ENCODE results near the gene SHANK3. TPM values are rescaled to one million over a fixed set of nuclear protein-coding genes. Genes with fewer than 3 reads are reported as not detected.

Gene SHANK3
- polyA plus RNA-seq, 1 donor (not counting 4 experiments of a cell fraction or from before 2014, with no cell fraction given), result 1.00 TPM

DNA sequence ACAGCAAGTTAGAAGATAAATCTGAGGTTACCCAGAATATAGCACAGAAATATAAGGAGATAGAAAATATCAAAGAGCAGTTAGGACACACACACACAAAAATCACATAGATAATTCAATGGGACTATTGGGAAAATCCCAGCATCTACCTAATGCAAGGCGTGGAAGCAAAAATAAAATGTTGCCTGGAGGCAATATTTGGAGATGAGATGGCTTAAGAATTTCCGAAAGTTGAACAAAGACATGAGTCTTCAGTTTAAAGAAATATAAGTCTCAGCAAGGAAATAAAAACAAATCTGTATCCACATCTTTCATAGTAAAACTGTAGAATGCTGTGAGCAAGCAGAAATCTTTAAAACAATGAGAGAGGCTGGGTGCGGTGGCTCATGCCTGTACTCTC is 35.9 kb downstream of the SHANK3 start:
- Histone ChIP-seq H3K27ac (ENCODE audit: control insufficient read depth, insufficient read depth, low read length) (no peak overlapping the region), H4K20me1 (ENCODE audit: control insufficient read depth, extremely low read depth, insufficient read depth, low read length) (peaks cover 2% of the 10 kb centered on the region), H3K9me1 (ENCODE audit: control insufficient read depth, extremely low read depth, insufficient read depth, low read length) (no peaks in the 10 kb centered on the region), H3K4me1 (ENCODE audit: control insufficient read depth, extremely low read depth, insufficient read depth, low read length) (no peaks in the 10 kb centered on the region), H3K79me2 (ENCODE audit: control insufficient read depth, insufficient read depth, low read length) (no peaks in the 10 kb centered on the region), H3K9me3 (ENCODE audit: control insufficient read depth, low read depth, low read length) (no peaks in the 10 kb centered on the region), H3K9ac (ENCODE audit: control insufficient read depth, extremely low read depth, insufficient read depth, low read length) (no peak overlapping the region), H3K27me3 (ENCODE audit: control insufficient read depth, extremely low read depth, insufficient read depth, low read length) (no peaks in the 10 kb centered on the region), H3K4me3 (ENCODE audit: control insufficient read depth in 2 of 3, extremely low read depth in 1 of 3, insufficient read depth in 2 of 3, low read depth in 1 of 3, low read length in 3 of 3) (no peak overlapping the region), H3K4me2 (ENCODE audit: control insufficient read depth, extremely low read depth, insufficient read depth, low read depth, low read length) (no peak overlapping the region), H3K36me3 (ENCODE audit: control insufficient read depth in 2 of 2, extremely low read depth in 1 of 2, insufficient read depth in 2 of 2, low read length in 2 of 2) (peaks cover 0 to 7% of the 10 kb centered on the region in 2 experiments), H2AFZ (ENCODE audit: control insufficient read depth, low read length) (no peak overlapping the region)
- FAIRE-seq, result no peak
- DNase-seq (ENCODE audit: low read depth, low spot score), result no peak
- dilution Hi-C loops (cut with MboI; ENCODE audit: extremely low pct_ligation_motif_present, low sequenced_read_pairs), result no loop called here
- no peak for TF ChIP-seq EZH2 (IDR thresholded peaks at IDR 0.05; ENCODE audit: low read length)
- TF ChIP-seq, protein P1, sequence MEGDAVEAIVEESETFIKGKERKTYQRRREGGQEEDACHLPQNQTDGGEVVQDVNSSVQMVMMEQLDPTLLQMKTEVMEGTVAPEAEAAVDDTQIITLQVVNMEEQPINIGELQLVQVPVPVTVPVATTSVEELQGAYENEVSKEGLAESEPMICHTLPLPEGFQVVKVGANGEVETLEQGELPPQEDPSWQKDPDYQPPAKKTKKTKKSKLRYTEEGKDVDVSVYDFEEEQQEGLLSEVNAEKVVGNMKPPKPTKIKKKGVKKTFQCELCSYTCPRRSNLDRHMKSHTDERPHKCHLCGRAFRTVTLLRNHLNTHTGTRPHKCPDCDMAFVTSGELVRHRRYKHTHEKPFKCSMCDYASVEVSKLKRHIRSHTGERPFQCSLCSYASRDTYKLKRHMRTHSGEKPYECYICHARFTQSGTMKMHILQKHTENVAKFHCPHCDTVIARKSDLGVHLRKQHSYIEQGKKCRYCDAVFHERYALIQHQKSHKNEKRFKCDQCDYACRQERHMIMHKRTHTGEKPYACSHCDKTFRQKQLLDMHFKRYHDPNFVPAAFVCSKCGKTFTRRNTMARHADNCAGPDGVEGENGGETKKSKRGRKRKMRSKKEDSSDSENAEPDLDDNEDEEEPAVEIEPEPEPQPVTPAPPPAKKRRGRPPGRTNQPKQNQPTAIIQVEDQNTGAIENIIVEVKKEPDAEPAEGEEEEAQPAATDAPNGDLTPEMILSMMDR (optimal IDR thresholded peaks at IDR 0.05 in 1 of 3, IDR thresholded peaks at IDR 0.05 in 1 of 3, conservative IDR thresholded peaks at IDR 0.05 in 1 of 3; ENCODE audit: extremely low read depth in 1 of 3, insufficient read depth in 2 of 3, low read length in 3 of 3), result no peak

DNA sequence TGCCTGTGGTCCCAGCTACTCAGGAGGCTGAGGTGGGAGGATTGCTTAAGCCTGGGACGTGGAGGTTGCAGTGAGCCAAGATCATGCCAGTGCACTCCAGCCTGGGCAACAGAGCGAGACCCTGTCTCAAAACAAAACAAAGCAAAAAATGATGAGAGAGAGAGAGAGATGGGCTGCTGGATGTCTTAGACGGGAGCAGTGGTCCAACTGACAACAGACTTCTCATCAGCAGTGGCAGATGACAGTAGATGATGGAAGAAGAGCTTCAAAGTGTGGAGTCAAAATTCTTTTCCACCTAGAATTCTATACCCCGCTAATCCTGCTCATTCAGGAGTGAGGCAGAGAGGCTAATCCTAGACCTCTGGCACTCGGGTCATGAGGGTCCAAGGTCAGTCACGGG is 36.4 kb downstream of the SHANK3 start:
- FAIRE-seq (no peak), DNase-seq (ENCODE audit: low read depth, low spot score) (no peak)
- Histone ChIP-seq H3K4me2 (ENCODE audit: control insufficient read depth, extremely low read depth, insufficient read depth, low read depth, low read length) (no peak overlapping the region), H3K9me1 (ENCODE audit: control insufficient read depth, extremely low read depth, insufficient read depth, low read length) (no peaks in the 10 kb centered on the region), H4K20me1 (ENCODE audit: control insufficient read depth, extremely low read depth, insufficient read depth, low read length) (peaks cover 2% of the 10 kb centered on the region), H3K36me3 (ENCODE audit: control insufficient read depth in 2 of 2, extremely low read depth in 1 of 2, insufficient read depth in 2 of 2, low read length in 2 of 2) (peaks cover 0 to 7% of the 10 kb centered on the region in 2 experiments), H3K27me3 (ENCODE audit: control insufficient read depth, extremely low read depth, insufficient read depth, low read length) (no peaks in the 10 kb centered on the region), H3K9ac (ENCODE audit: control insufficient read depth, extremely low read depth, insufficient read depth, low read length) (no peak overlapping the region), H3K27ac (ENCODE audit: control insufficient read depth, insufficient read depth, low read length) (no peak overlapping the region), H3K79me2 (ENCODE audit: control insufficient read depth, insufficient read depth, low read length) (no peaks in the 10 kb centered on the region), H2AFZ (ENCODE audit: control insufficient read depth, low read length) (no peak overlapping the region), H3K9me3 (ENCODE audit: control insufficient read depth, low read depth, low read length) (no peaks in the 10 kb centered on the region), H3K4me3 (ENCODE audit: control insufficient read depth in 2 of 3, extremely low read depth in 1 of 3, insufficient read depth in 2 of 3, low read depth in 1 of 3, low read length in 3 of 3) (no peak overlapping the region), H3K4me1 (ENCODE audit: control insufficient read depth, extremely low read depth, insufficient read depth, low read length) (no peaks in the 10 kb centered on the region)
- dilution Hi-C loops (cut with MboI; ENCODE audit: extremely low pct_ligation_motif_present, low sequenced_read_pairs), result no loop called here
- TF ChIP-seq, protein P1 (optimal IDR thresholded peaks at IDR 0.05 in 1 of 3, IDR thresholded peaks at IDR 0.05 in 1 of 3, conservative IDR thresholded peaks at IDR 0.05 in 1 of 3; ENCODE audit: extremely low read depth in 1 of 3, insufficient read depth in 2 of 3, low read length in 3 of 3), result no peak
- no peak for TF ChIP-seq EZH2 (IDR thresholded peaks at IDR 0.05; ENCODE audit: low read length)
